ENCODE measurements around the gene ADIPOR1.
A peak's percentile ranks its signal among the peaks of the same experiment; 100 is the strongest.
"Not testable (repeated sequence)": the region's sequence is repeated elsewhere in the genome, so short reads cannot be mapped to it uniquely, and the experiment has no call there.

Gene ADIPOR1, protein sequence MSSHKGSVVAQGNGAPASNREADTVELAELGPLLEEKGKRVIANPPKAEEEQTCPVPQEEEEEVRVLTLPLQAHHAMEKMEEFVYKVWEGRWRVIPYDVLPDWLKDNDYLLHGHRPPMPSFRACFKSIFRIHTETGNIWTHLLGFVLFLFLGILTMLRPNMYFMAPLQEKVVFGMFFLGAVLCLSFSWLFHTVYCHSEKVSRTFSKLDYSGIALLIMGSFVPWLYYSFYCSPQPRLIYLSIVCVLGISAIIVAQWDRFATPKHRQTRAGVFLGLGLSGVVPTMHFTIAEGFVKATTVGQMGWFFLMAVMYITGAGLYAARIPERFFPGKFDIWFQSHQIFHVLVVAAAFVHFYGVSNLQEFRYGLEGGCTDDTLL

DNA sequence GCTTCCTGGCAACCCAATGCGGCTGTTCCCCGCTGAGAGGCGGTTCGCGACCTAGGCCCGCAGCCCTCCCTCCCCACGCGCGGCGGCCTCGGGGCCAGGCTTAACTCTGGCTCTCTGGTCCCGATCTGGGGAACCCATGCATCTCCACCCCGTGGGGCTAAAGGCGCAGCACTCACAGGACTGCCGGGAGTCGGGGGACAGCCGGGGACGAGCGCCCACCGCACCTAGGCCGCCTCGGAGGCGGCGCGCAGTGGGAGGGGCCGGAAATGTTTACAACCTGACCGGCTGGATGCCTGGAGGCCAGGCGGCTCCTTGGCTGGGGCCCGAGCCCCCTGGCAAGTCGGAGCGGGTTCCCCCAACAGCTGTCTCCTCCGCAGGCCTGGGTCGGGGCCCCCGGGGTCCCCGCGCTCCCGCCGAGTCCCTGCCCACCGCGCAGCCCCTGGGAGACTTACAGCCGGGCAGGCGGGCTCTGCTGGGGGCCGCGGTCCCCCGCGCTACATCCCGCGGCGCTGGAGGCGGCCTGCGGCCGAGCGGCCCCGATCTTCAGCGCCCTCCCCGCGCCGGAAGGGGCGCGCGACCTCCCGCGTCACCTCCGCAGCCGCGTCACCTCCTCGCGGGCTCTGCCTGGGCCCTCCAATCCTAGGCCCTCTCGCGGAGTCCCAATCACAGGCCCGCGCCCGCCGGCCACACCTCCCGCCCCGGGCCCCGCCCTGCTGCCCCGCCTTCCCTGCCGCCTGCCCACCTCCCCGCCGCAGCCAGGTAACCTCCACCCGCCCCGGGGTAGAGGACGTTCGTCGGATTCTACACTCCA lies at the start of gene ADIPOR1:
ADIPOR1 (minus strand) TSS at position 580 of the 811 bp plus-strand sequence. CDS start 7,242 bp downstream, outside the sequence.
- DNase-seq, result peak; percentile 85

DNA sequence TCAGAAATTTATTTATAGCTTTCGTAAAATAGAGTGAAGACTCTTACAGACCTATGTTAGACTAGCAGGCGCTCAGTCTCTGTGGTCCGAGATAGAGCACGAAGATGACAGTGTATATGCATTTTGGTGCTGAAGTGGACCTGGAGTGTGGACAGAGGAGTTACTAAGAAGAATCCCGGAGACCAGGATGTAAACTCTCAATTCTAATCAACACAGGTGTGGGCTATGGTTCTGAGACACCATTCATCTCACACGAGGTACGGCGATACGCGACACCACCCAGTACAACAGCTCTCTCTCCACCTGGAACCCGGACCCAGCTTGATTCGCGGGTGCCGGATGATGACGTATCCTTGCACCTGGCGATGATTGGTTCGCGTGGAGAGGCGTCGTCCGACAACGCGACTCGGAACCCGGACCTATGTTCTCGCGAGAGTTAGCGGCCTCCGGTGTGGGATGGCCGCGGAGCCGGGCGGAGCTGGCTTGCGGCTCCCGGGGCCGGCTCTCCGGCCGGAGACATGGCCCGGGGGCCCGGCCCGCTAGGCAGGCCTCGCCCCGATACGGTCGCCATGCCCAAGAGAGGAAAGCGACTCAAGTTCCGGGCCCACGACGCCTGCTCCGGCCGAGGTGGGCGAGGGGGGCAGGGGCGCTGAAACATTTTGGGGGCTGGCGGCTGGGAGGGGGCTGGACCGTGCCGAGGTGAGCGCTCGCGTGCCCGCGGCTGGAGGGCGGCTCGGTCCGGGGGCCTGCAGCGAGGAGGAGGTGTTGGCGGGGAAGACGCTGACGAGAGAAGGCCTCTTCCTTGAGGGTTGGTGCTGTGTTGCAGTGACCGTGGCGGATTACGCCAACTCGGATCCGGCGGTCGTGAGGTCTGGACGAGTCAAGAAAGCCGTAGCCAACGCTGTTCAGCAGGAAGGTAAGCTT lies 49.1 kb upstream of the ADIPOR1 start, which contains the start of gene TMEM183A:
TMEM183A (plus strand) TSS at position 427 of the 924 bp plus-strand sequence; CDS start at position 519, 92 bp downstream.
- peak; percentile 93 for DNase-seq

DNA sequence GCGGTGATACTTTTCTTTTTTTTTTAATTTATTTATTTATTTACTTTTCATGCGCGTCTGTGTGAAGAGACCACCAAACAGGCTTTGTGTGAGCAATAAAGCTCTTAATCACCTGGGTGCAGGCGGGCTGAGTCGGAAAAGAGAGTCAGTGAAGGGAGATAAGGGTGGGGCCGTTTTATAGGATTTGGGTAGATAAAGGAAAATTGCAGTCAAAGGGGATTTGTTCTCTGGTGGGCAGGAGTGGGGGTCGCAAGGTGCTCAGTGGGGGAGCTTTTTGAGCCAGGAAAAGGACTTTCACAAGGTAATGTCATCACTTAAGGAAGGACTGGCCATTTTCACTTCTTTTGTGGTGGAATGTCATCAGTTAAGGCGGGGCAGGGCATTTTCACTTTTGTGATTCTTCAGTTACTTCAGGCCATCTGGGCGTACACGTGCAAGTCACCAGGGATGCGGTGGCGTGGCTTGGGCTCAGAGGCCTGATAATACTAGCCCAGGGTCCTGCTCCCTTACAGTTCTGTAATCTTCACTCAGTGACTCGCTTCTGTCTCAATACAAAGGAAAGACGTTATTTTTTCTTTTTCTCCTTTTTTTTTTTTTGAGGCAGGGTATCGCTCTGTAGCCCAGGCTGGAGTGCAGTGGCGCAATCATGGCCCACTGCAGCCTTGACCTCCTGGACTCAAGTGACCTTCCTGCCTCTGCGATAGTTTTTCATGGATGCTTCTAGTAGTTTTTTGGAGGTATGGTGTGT lies 47.5 kb upstream of the ADIPOR1 start:
- not testable (repeated sequence) for DNase-seq

DNA sequence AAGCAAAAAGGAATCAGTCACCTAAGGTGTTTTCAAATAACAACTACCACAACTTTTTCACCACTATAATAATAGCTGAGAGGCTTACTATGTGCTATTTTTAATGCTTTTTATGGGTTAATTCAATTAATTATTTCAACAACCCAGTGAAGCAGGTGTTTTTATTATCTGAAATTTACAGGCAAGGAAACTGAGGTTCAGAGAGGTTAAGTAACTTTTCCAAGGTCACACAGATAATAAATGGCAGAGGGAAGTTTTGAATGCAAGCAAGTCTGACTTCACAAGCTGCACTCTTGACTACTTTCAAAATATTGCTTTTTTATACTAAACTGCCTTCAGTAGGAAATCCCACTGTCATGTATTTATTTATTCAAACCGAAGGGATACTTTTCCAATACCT lies 44.8 kb upstream of the ADIPOR1 start:
- no peak for DNase-seq

DNA sequence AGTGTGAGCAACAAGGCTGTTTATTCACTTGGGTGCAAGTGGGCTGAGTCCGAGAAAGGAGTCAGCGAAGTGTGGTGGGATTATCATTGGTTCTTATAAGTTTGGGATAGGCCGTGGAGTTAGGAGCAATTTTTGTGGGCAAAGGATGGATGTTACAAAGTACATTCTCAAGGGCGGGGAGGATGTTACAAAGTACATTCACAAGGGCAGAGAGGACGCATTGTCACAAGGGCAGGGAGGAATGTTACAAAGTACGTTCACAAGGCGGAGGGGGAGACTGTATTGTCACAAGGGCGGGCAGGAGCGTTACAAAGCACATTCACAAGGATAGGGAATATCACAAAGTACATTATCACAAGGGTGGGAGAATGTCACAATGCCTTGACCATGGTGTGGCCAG lies 43.9 kb upstream of the ADIPOR1 start:
- DNase-seq, result no peak

DNA sequence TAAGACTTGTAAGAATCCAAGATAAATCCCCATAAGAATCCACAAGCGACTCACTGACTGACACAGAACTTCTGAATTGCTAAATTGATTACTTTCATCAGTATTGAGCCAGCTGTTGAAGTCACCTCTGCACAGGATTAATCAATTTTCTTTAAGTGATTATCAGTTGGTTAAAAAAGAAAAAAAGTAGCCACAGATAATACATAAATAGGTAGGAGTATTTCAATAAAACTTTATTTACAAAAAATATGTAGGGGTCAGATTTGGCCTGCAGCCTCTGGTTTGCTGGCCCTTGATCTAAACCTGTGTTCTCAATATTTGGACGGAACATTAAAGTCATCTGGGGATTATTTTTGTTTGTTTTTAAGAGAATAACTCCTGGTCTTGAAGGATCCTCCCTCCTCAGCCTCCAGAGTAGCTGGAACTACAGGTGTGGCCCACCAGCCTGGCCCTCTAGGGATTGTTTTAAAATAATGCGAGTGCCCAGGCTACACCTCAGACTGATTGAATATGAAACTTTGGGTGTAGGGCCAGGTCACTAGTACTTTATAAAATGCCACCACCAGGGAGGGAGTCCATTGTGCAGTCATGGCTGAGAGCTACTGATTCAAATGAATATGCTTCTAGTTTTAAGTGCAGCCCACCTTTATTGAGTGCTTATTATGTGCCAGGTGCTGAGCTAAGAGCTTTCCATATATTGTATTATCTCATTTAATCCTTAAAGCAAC lies 42.3 kb upstream of the ADIPOR1 start:
- DNase-seq, result no peak

DNA sequence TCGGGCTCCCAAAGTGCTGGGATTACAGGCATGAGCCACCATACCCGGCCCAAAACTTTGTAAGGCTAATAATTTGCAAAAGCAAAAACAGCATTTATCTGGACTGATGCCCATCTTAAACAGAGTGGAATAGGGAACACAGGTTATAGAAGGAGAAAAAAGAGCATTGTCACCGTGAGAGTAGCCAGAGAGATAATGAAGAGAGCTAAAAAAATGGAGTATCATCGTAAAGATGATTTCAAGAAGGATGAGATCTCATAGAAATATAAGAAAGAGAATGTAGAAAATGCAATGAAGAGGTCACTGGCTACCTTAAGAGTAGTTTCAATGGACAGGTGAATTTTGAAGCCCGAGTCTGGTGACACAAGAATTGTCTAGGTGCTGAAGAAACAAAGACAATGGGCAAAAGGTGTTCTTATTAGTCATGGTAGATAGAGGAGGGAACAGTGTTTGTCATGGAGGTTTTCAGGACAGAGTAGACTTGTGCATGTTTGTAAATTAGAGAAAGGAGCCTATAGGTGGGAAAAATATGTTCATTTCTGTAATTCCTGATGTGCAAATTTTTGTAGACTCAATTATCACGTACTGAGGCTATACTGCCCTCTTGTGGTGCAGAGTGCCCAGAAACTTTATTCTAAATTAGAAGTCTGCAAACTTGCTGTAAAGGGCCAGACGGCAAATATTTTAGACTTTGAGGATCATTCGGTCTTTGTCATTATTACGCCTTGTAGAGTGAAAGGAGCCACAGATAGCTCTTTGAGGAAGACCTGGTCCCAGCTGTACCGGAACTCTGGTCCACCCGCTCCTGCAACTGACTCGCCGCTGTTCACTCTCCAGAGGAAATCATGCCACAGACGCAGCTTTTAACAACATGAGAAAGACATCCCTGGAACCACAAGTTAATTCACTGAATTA lies 41.0 kb upstream of the ADIPOR1 start:
- no peak for DNase-seq

DNA sequence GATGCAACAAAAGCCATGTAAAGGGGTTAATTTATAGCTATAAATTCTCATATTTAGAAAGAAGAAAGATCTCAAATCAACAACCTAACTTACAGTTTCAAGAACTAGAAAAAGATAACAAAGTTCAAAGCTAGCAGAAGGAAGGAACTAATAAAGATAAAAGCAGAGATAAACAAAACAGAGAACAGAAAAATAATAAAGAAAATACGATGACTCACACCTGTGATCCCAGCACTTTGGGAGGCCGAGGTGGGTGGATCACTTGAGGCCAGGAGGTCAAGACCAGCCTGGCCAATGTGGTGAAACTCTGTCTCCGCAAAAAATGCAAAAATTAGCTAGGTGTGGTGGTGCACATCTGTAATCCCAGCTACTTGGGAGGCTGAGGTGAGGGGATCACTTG lies 36.6 kb upstream of the ADIPOR1 start:
- no peak for DNase-seq

DNA sequence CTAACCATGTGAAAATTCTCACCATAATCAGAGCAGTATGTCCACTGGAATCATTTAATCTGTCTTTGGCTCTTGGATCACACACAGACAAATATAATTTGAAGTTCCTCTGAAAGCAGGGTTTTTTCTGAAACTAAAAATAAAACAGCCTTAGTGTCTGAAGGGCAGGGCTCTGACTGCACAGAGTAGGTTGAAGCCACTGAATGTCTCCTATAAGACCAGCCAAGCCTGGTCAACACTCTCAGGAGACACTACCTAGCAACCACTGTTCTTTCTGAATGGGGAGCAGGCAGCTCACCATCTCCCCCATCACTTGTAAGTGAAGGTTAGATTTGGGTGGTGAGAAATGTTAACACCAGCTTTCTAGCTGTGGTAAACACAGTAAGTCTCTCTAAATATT lies 33.0 kb upstream of the ADIPOR1 start:
- DNase-seq, result no peak

DNA sequence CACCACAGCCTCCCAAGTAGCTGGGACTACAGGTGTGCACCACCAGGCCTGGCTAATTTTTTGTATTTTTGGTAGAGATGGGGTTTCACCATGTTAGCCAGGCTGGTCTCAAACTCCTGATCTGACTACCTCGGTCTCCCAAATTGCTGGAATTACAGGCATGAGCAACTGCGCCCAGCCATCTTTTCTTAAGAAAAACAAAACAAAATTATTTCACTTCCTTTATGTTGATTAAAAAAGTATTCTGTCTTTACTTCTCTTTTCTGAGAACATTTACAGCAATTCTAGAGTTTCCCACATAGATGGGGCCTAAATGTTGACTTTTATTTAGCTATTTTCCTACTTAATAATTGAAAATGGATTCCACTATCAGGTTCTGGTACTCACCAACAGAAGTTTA lies 31.8 kb upstream of the ADIPOR1 start:
- no peak for DNase-seq

DNA sequence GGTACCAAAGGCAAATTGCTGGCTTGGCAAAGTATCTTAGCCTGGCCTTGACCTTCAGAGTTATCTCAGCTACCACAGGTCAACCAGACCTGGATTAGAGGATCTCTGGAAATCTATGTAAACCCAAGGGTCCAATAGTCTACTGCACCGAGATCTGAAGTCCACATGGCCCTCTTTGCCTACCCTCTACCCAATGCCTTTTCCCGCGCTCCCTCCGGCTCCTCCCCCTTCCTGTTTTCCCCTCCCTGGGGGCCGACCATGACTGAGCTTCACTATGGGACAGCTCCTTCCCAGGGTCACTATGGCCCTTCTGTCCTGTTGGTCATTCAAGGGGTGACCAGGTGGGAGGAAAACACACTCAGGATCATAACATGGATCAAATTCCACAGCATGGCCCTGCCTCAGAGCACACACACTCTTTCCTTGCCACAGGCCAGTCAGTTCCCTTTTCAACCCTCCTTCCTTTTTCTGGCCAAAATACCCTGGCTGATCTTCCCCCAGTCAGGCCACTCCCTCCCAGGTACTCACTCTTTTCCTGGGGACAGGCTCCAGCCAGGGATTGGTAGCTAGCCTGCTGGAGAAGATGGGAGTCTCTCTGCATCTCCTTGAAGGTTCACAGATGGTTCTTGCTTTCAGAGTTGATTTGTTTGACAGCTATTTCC lies 29.9 kb upstream of the ADIPOR1 start:
- DNase-seq, result no peak

DNA sequence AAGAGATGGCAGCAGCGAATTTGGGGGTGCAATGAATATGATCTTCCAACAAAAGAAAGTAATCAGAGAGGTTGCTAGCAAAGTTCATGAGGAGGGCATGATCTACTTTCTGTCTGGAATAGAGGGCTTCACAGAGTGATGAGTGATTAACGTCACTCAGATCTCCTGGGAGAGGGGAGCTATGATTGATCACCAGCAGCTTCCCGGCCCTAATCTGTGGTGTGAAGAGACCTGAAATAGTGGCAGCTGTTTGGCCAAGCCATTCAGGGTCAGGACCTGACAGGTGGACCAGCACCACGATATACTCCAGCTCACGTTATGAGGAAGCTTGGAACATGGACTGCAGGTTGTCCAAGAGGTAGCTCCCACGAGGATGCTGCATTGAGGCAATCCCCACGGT lies 29.1 kb upstream of the ADIPOR1 start:
- DNase-seq, result no peak

DNA sequence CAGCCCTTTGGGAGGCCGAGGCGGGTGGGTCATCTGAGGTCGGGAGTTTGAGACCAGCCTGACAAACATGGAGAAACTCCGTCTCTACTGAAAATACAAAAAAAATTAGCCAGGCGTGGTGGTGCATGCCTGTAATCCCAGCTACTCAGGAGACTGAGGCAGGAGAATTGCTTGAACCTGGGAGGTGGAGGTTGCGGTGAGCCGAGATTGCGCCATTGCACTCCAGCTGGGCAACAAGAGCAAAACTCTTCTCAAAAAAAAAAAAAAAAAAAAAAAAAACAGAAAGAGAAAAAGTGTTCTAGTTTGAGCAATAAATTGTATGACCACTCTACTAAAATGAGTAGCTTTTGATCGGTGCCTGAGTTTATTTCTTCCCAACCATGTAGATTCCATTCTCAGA lies 28.0 kb upstream of the ADIPOR1 start:
- not testable (repeated sequence) for DNase-seq

DNA sequence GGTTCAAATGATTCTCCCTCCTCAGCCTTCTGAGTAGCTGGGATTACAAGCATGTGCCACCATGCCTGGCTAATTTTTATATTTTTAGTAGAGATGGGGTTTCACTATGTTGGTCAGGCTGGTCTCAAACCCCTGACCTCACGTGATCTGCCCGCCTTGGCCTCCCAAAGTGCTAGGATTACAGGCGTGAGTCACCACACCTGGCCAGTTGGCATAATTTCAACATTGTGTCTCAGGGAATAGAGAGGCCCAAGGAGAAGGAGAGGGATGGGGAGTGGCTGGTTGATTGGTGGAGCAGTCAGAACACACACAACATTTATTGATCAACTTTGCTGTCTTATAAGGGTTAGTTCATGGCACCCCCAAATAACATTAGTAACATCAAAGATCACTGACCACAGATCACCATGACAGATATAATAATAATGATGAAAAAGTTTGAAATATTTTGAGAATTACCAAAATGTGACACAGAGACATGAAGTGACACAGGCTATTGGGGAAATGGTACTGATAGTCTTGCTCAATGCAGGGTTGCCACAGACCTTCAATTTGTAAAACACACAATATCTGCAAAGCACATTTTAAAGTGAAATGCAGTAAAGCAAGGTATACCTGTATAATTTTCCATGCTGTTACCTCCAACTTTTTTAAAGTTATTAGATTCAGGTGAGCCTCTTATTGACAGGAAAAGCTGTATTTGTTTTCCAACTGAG lies 24.8 kb upstream of the ADIPOR1 start:
- no peak for DNase-seq

DNA sequence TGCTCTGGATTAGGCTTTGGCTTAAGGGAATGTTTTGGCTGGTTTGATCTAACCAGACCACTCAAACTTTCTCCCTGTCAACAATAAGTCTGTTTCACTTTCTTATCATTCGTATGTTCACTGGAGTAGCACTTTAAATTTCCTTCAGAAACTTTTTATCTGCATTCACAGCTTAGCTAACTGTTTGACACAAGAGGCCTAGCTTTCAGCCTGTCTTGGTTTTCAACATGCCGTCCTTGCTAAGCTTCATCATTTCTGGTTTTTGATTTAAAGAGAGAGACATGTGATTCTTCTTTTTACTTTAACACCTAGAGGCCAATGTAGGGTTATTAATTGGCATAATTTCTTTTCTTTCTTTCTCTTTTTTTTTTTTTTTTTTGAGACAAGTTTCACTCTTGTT lies 23.8 kb upstream of the ADIPOR1 start:
- DNase-seq, result no peak

DNA sequence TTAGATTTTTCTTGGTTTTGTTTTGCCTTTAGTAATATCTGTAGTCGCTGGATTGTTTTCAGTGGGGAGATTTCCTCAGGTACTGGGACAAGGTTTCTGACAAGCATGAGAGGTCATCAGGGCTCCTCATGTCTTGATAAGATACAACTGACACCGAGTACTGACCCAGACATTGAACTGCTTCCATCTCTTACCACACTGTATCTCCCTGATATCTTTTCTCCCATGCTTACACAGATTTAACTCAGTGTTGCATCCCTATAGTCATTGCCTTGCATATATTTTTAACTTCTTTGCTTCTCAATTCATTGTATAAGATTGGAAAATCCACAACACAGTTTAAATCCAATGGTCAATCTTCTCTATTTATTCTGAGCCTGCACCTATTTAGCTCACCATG lies 21.3 kb upstream of the ADIPOR1 start:
- DNase-seq, result no peak

DNA sequence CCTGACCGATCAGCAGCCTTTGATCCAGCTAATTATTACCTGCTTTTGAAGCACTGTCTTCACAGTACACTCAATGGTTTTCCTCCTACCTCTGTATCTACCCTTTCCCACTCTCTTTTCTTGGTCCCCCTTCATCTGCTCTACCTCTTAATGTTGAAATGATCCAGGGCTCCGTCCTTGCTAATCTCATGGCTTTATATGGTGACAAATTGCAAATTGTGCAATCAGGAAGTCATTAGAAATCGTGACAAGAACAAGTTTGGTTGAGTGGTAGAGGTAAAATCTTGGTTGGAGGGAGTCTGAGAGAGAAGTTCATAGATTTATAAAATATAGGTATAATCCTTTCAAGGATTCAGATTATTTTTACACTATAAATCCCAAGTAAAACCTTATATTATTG lies 18.5 kb upstream of the ADIPOR1 start:
- no peak for DNase-seq

DNA sequence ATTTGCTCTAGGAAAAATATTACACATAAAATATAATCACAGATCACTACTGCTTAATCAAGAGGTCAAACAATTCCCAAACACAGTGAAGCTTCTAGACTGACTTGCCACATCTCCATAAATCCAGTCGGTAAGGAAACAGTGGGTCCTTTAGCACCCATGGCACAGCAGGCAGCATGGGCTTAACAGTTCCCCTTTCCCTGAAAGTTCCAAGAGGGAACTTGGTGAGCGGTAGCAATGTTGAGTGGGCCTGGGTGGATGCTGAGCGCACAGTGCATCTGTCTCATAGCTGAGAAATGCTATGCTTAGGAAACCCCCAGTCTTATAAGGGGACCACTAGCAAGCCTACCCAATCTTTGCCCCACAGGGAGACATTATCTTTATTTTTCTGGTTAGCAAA lies 16.7 kb upstream of the ADIPOR1 start:
- no peak for DNase-seq

DNA sequence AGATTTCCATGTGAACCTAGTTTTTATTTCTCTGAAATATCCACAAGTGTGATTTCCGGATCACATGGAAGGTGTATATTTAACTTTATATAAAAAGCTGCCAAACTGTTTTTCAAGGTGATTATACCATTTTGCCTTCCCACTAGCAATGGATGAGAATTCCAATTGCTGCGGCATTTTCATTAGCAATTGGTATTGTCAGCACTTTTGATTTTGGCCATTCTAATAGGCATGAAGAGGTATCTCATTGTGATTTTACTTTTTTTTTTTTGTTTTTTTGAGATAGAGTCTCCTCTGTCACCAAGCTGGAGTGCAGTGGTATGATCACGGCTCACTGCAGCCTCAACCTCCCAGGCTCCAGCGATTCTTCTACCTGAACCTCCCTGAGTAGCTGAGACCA lies 13.9 kb upstream of the ADIPOR1 start:
- DNase-seq, result no peak
